Measurements from ENCODE around the gene NAALADL2.

Gene NAALADL2

DNA sequence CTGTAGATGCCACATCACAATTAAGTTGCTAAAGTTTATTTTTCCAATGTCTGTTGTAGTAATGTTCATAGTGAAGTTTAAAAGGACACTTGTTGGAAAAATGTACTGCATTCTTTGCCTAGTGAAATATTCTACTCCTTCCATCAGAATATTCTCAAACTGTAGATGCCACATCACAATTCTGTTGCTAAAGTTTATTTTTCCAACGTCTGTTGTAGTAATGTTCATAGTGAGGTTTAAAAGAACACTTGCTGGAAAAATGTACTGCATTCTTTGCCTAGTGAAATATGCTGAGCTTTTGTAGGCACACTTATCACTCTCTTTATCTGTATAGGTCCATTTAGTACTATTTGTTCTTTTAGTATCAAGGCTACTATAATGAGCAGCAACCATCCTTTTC is 836.1 kb downstream of the NAALADL2 start:
- H3K4me1 ChIP-seq (ENCODE audit: low read length) = no peaks in the 10 kb centered on the region
- no peak overlapping the region for H3K4me2 ChIP-seq (ENCODE audit: low read length)
- H3K36me3 ChIP-seq (replicated peaks; ENCODE audit: low read depth, low read length) = no peaks in the 10 kb centered on the region
- no peak overlapping the region for H3K27ac ChIP-seq (ENCODE audit: low read length)
- H3K79me2 ChIP-seq (ENCODE audit: low read length) = no peaks in the 10 kb centered on the region
- H3K9me3 ChIP-seq (ENCODE audit: insufficient read depth, low read length) = no peaks in the 10 kb centered on the region
- no peak overlapping the region for H3K4me3 ChIP-seq (ENCODE audit: low read length)
- H4K20me1 ChIP-seq (ENCODE audit: insufficient read depth, low read length) = no peaks in the 10 kb centered on the region
- H3K9ac ChIP-seq (ENCODE audit: low read length) = no peak overlapping the region
- H3K27me3 ChIP-seq (ENCODE audit: low read depth, low read length) = no peaks in the 10 kb centered on the region
- TF ChIP-seq, protein P1, sequence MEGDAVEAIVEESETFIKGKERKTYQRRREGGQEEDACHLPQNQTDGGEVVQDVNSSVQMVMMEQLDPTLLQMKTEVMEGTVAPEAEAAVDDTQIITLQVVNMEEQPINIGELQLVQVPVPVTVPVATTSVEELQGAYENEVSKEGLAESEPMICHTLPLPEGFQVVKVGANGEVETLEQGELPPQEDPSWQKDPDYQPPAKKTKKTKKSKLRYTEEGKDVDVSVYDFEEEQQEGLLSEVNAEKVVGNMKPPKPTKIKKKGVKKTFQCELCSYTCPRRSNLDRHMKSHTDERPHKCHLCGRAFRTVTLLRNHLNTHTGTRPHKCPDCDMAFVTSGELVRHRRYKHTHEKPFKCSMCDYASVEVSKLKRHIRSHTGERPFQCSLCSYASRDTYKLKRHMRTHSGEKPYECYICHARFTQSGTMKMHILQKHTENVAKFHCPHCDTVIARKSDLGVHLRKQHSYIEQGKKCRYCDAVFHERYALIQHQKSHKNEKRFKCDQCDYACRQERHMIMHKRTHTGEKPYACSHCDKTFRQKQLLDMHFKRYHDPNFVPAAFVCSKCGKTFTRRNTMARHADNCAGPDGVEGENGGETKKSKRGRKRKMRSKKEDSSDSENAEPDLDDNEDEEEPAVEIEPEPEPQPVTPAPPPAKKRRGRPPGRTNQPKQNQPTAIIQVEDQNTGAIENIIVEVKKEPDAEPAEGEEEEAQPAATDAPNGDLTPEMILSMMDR (IDR thresholded peaks at IDR 0.05; ENCODE audit: low read depth, low read length) = no peak
- no peak for TF ChIP-seq EZH2phosphoT487 (IDR thresholded peaks at IDR 0.05; ENCODE audit: low read depth)
- H2AFZ ChIP-seq (ENCODE audit: low read depth, low read length) = no peak overlapping the region

DNA sequence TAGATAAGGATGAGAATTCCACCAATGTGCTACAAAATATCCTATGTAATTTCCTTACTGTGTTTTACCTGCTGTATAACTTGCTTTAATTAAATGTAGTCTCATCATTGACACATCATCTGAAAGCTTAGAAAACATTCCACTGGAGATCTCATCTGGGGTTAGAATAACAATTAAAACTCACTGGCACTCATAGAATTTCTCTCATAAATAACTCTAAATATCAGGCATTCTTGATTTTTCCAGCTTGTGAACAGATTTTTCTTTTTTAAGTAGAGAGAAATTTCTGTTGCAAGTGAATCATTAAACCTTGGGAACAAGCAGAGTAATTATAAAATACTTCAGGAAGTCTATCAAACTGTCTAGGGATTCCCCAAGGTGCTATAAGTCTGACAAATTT is 843.8 kb downstream of the NAALADL2 start:
- Histone ChIP-seq H4K20me1 (ENCODE audit: insufficient read depth, low read length) (no peaks in the 10 kb centered on the region), H3K4me1 (ENCODE audit: low read length) (peaks cover 24% of the 10 kb centered on the region), H3K4me3 (ENCODE audit: low read length) (no peak overlapping the region), H3K9me3 (ENCODE audit: insufficient read depth, low read length) (no peaks in the 10 kb centered on the region), H3K79me2 (ENCODE audit: low read length) (no peaks in the 10 kb centered on the region), H3K9ac (ENCODE audit: low read length) (no peak overlapping the region), H3K4me2 (ENCODE audit: low read length) (no peak overlapping the region), H3K36me3 (replicated peaks; ENCODE audit: low read depth, low read length) (peaks cover 3% of the 10 kb centered on the region), H3K27me3 (ENCODE audit: low read depth, low read length) (no peaks in the 10 kb centered on the region), H3K27ac (ENCODE audit: low read length) (no peak overlapping the region), H2AFZ (ENCODE audit: low read depth, low read length) (no peak overlapping the region)
- TF ChIP-seq, protein P1 (IDR thresholded peaks at IDR 0.05; ENCODE audit: low read depth, low read length) = no peak
- TF ChIP-seq EZH2phosphoT487 (IDR thresholded peaks at IDR 0.05; ENCODE audit: low read depth) = no peak

DNA sequence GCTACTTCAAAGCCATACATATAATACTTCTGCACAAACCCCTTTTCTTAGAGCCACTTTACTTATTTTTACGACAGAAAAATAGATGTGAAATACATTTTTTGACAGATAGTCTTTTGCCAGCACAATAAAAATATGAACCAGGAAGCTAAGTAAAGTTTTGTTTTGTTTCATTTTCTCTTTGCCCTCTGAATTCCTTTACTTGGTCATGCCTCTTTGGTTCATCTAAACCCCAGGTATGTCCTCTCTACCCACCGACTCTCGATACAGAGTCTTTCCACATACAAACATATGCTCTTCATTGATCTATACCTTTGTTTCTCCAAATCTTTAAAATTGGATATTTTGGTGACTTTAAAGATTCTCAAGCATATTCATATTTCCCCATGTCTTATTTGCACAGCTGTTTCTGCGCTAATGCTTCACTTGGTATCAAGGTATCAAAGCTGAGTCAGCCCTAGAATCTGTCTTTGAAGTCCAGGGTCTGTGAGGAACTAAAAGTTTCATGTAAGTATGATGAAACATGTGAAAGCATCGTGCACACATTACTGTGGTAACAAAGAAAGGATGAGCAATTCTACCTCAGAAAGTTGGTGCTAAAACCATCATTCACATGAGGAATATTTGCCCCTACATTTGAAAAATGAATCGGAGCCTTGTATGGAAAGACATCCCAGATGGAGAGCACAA is 845.4 kb downstream of the NAALADL2 start:
- H3K4me1 ChIP-seq (ENCODE audit: low read length) = peaks cover 24% of the 10 kb centered on the region
- peak overlapping the region; percentile 66 for H3K4me2 ChIP-seq (ENCODE audit: low read length)
- no peaks in the 10 kb centered on the region for H3K9me3 ChIP-seq (ENCODE audit: insufficient read depth, low read length)
- H3K9ac ChIP-seq (ENCODE audit: low read length) = peak overlapping the region; percentile 47
- peak overlapping the region; percentile 70 for H3K27ac ChIP-seq (ENCODE audit: low read length)
- no peaks in the 10 kb centered on the region for H4K20me1 ChIP-seq (ENCODE audit: insufficient read depth, low read length)
- H3K4me3 ChIP-seq (ENCODE audit: low read length) = peak overlapping the region; percentile 63
- H3K36me3 ChIP-seq (replicated peaks; ENCODE audit: low read depth, low read length) = peaks cover 3% of the 10 kb centered on the region
- H3K27me3 ChIP-seq (ENCODE audit: low read depth, low read length) = no peaks in the 10 kb centered on the region
- peak overlapping the region; percentile 64 for H2AFZ ChIP-seq (ENCODE audit: low read depth, low read length)
- no peaks in the 10 kb centered on the region for H3K79me2 ChIP-seq (ENCODE audit: low read length)
- no peak for TF ChIP-seq EZH2phosphoT487 (IDR thresholded peaks at IDR 0.05; ENCODE audit: low read depth)
- TF ChIP-seq, protein P1 (IDR thresholded peaks at IDR 0.05; ENCODE audit: low read depth, low read length) = no peak

DNA sequence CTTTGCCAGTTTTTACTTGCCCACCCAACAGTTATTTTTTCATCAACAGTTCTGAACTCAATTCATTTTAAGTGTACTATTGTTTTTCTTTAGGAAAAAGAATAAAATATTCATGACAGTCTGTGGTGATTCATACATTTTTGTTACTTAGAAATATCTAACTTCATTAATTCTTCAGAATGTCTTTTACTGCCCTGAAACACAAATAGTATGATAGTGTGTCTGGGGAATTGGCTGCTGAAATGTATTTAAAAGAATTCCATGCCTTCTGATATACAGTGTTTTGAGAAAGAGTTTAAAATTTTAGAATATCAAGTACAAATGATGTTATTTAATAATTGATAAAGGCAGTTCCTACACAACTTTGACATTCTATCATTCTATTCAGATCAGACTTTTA is 854.1 kb downstream of the NAALADL2 start:
- no peaks in the 10 kb centered on the region for H4K20me1 ChIP-seq (ENCODE audit: insufficient read depth, low read length)
- no peak overlapping the region for H3K27ac ChIP-seq (ENCODE audit: low read length)
- H2AFZ ChIP-seq (ENCODE audit: low read depth, low read length) = no peak overlapping the region
- H3K4me3 ChIP-seq (ENCODE audit: low read length) = no peak overlapping the region
- TF ChIP-seq EZH2phosphoT487 (IDR thresholded peaks at IDR 0.05; ENCODE audit: low read depth) = no peak
- TF ChIP-seq, protein P1 (IDR thresholded peaks at IDR 0.05; ENCODE audit: low read depth, low read length) = no peak
- no peaks in the 10 kb centered on the region for H3K4me1 ChIP-seq (ENCODE audit: low read length)
- H3K79me2 ChIP-seq (ENCODE audit: low read length) = no peaks in the 10 kb centered on the region
- H3K27me3 ChIP-seq (ENCODE audit: low read depth, low read length) = no peaks in the 10 kb centered on the region
- H3K9me3 ChIP-seq (ENCODE audit: insufficient read depth, low read length) = no peaks in the 10 kb centered on the region
- H3K36me3 ChIP-seq (replicated peaks; ENCODE audit: low read depth, low read length) = no peaks in the 10 kb centered on the region
- H3K9ac ChIP-seq (ENCODE audit: low read length) = no peak overlapping the region
- H3K4me2 ChIP-seq (ENCODE audit: low read length) = no peak overlapping the region

Data from OCI-LY3 (cell line).